Thyroid gland (tissue), 4 donors: ENCODE measurements around the gene ZNF850.
"Not testable (repeated sequence)": the region's sequence is repeated elsewhere in the genome, so short reads cannot be mapped to it uniquely, and the experiment has no call there.

Experiments
- CTCF ChIP-seq, 6 experiments: fragments of 200-600 bp in 3 of 6; fragments of 450-650 bp in 3 of 6; sonication (generic) in 3 of 6; IDR thresholded peaks; one replicate each; pipeline ENCODE4 v1.5.1; 2016 to 2019; ENCODE audit warnings: antibody characterized with exemption in 6 of 6, mild to moderate bottlenecking in 2 of 6, inconsistent platforms in 1 of 6, moderate library complexity in 1 of 6
- POLR2A ChIP-seq, 2 donors: fragments of 450-650 bp; IDR thresholded peaks; one replicate each; pipeline ENCODE4 v1.6.1; 2017; ENCODE audit warnings: antibody characterized with exemption in 2 of 2, mild to moderate bottlenecking in 2 of 2, moderate library complexity in 1 of 2

- peak in 3 of 6 experiments; percentile 33 to 40 (median 34) for TF ChIP-seq CTCF (IDR thresholded peaks at IDR 0.05)
- not testable (repeated sequence) for TF ChIP-seq POLR2A (IDR thresholded peaks at IDR 0.05)
Measured at GRCh38 chr19:36791420-36792141, 19.0 kb upstream of the ZNF850 start.
